A172 (cell line): Measurements from ENCODE around the gene PRDM15. TPM values are rescaled to one million over a fixed set of nuclear protein-coding genes. Genes with fewer than 3 reads are reported as not detected.

Source experiments
- DNase-seq: peaks from one replicate; pipeline ENCODE4 v3.0.0-alpha.2; 2015; ENCODE audit warnings: low spot score
- total RNA-seq: library from RNA; depleted of rRNA; stranded (reverse); fragments of >200 nt; shearing (Covaris generic); gene quantifications from 2 replicates; pipeline ENCODE4 v1.2.3, GENCODE V29; 2014

The PRDM15 gene
- total RNA-seq, 1 experiment from 2014 or later = 5.2 TPM

DNA sequence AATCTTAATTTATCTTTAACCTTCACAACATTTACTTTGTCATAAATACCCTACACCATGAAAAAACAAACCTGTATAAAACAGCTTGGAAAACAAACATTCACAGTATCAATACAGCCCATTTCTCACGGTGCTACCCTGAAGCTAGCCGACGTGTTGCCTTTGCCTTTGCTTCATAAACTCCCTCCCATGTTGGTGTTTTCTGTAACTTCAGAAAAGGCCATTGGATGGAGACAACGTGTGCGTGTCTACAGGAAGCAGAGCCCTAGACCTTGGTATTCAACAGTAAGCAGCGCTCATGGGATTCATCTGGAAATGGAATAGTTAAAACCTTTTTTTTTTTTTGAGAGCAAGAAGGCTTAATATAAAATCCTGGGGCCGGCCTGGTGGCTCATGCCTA is 7.2 kb upstream of the PRDM15 start:
- DNase-seq = no peak

DNA sequence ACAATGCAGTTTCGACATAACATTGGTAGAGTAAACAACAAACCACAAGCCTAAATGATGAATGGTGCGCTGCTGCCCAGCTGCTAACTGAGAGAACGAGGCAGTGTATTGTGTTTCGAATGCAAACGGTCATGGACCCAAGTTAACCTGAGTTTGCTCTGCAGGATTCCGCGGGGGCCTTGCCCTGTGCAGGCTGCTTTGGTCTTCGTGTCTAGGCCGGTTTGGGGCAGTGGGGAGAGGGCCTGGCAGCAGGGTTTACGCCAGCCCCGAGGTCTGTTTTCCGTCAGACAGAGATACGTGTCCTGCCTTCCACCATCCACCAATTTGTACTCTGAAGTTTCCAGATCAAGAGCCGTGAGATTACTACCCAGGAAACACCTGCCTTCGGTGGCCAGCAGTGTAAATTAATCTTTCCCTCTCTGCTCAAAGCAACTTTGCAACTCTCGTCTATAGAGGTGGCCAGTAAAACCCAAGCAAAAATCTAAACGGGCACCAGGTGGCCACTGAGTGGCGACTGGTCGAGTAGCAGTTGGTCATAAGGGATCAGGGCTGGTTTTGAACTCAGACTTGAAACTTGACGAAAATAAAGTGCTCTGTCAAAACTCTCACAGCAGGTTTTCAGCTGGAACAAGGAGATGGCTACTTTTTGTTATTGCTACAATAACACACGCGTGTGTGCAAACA is 6.3 kb upstream of the PRDM15 start:
- no peak for DNase-seq

DNA sequence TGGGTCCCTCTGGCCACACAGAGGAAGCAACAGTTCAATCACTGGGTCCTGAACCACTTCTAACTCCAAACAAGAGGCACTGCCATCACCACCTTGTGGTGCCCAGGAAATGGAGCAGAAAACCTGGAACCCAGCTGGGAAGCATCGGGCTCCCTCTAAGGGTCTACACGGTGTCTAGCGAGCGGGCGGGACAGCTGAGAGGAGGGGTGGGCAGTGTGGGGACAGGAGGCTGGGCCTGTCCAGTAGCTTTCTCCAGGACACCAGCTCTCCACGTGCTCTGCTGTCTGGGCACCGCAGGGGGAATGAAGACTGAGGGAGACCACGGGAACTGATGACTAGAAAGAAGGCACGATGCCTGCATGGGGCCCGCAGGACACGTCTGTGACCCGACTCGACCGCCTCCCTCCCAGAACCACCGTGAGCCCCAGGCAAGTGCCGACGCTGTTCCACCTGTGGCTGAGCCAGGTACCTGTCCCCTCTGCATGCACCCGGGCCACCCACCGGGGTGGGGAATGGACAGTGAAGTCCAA is 5.4 kb upstream of the PRDM15 start:
- DNase-seq = no peak

DNA sequence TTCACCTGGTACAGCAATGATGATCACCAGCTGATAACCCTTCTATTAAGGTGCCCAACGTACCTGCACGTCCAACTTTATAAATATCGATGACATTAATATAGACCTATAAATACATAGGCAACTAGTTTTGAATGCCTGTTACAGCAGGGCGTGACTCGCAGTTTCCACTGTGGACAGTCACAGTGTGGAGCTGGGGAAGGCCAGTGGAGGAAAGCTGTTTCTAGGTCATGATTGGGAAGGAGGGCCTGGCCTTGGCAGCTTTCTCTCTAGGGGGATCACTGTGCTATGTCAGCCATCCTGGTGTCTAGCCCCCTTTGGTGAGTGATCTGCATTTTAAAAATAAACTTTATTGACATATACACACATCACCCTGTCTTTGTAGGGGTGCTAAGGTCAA is 4.4 kb upstream of the PRDM15 start:
- DNase-seq = no peak

DNA sequence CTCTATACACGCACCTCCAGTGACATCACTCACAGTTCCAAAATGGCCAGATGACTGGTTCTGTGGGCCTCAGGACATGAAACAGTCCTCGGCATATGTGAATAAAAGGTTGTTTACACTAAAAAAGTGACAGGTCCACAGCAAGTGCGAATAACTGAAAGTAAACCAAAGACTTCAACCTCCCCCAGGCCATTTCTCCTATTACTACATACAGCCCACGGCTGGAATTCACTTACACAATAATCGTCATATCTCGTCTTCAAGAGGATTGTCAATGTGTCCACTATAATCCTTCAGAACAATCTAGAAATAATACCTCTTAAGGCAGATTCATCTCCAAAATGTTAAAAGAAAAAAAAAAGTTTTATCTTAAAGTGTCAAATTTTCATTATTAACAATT is 1.9 kb upstream of the PRDM15 start:
- DNase-seq = no peak

DNA sequence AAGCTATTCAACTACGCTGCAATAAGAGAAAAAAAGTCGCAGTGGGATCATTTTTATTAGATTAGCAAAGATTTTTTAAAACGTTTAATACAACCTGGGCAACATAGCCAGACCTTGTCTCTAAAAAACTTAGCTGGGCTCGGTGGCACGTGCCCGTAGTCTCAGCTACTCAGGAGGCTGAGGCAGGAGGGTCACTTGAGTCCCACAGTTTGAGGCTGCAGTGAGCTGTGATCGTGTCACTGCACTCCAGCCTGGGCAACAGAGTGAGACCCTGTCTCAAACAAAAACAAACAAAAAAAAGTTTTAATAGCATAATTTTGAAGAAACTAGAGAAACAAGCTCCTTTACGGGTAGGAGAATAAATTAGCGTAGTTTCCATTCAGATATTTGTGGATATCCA is 1.0 kb upstream of the PRDM15 start:
- no peak for DNase-seq

DNA sequence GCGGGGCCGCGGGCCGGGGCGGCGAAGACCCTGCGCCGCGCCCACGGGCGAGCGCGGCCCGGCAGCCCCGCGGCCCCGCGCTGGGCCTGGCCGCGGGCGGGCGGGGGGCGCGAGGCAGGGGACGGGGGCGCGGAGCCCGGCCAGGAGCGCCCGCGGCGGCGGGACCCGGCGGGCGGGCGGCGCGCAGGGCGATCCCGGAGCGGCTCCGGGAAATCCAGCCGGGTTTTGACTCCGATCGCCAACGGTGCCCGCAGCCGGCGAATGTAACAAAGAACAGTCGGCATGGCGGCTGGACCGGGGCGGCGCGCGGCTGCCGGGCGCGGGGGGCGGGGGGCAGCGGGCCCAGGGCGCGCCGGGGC is 334 bp downstream of the PRDM15 start:
- DNase-seq = peak; percentile 46

DNA sequence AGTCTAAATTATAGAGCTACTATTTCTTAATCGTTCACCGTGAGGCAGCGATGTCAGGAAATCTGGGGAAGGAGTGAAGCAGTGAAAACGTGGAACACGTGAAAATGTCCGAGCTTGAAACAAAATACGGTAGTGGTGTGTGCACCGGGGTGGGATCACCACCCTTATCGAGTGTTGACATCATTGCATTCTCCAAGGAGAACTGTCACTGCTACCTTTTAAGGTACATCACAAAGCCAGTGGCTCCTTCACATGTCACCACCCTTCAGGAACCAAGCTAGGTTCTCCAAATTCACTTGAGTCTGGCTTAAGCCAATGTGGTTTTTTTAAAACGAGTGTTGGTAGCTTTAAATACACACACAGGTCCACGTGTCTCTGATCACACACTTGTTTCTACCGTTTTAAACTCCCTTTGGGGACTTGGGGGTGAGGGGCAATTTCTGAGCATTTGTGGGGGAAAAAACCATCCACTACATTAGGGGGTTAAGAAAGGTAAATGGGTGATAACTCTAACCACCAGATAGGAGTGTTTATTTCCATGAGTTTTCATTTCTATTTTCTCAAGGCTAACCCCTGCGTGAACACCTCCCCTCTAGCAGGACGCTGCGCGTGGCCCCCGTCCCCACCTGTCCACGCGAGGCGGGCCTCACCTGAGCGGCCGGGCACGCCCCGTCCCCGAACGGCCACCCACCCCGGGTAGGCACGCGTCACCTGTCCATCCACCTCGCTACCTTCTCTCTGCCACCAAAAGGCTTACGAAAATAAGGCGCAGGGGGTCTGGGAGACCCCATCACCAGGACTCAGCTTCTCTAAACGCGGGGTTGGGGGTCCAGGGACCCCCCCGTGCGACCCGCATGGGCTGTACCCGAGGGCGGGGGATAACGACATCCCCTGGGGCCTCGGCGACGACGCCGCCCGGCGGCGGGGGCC is 978 bp downstream of the PRDM15 start:
- DNase-seq = no peak

DNA sequence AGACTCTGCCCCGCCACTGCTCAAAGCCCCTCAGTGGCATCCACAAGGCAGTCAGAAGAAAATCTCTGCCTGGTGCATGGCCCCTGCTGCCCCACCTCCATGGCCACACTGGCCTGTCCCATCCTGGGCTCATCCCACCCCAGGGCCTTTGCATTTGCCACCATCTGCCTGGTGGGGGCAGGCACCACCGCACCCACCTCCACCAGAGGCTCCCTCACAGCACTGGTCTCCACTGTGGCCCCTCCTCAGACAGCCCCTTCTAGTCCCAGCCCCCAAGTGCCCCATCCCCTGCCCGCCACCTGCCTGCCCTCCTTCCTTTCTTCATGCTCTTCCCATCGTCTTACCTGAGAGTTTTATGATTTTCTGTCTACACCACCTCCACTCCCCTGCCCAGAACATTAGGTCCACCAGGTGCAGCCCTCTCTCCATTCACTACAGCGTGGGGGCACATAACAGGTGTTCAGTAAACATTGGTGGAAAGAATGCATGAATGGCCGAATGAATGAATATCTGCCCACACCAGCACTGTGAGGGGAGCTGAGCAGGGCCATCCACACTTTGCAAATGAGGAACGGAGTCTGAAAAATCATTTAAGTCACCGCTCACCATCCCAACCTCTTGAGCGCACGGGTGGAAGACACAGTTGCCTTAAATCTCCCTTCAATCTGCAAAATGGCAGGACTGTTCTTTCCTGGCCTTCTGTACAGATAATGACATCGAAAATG is 2.1 kb downstream of the PRDM15 start:
- DNase-seq = no peak

DNA sequence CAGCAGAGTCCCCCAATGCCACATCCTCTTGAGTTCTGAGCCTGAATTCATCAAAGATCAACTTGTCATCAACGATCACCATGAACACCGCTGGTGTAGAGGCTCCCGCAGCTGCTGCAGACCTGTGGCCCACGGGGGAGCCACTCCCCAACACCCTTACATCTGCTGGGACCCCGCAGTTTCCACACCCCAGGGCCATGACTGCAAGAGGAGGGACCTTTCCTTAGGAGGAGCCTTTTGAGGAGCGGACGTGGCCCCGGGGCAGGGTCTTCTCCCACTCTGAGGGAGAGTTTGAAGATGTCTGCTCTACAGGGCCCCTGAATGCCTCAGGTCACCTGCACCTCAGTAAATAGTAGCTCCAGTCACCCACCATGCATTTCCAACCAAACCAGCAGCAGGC is 2.7 kb downstream of the PRDM15 start:
- DNase-seq = no peak

DNA sequence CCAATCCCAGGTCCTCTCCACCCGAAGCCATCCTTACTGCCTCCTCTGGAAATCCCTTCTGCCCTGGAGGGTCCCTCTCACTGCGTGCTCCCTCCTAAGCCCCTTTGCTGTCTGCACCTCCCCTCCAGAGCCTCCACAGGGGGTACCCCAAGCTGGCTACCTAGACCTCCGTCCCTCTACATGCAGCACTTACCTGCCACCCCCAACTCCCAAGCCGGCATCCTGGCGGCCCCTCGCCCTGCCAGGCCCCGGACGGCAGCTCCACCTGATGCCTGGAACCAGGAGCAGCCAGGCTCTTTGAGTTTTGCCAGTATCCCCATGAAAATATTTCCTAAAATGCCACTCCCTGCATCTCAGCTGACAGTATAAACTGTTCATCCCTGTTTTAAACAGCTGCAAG is 4.1 kb downstream of the PRDM15 start:
- no peak for DNase-seq

DNA sequence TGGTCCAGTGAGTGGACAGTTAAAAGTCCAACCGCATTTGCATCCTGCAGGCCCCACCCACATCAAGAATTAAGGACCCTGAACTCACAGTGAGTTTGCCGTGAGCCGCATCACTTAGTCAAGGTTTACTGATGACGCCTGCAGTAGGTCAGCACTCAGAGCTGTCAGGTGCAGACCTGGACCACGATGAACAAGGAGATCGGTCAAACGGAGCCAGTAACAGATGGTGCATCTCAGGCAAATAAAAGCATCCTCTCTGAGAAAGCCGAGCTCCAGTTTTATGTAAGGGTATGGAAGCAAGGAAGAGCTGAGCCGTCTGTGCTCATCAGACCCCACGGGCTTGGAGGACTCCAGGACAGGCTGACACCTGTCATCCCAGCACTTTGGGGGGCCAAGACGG is 4.5 kb downstream of the PRDM15 start:
- DNase-seq = no peak

DNA sequence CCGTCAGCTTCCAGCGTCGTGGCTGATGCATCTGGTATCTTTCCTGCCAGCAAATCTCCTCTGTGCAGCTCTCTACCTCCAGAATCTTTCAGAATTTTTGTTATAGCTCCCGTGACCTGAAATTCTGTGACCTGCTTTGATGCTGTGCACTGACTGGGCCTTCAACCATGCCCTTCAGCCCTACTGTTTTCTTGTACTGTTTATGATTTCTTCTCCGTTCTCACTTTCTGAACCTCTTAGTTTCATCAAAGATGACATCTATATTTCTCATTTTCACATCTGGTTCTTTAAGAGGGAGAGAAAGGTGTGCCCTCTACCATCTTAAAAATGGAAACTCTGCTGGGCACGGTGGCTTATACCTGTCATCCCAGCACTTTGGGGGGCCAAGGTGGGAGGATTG is 5.7 kb downstream of the PRDM15 start:
- no peak for DNase-seq

DNA sequence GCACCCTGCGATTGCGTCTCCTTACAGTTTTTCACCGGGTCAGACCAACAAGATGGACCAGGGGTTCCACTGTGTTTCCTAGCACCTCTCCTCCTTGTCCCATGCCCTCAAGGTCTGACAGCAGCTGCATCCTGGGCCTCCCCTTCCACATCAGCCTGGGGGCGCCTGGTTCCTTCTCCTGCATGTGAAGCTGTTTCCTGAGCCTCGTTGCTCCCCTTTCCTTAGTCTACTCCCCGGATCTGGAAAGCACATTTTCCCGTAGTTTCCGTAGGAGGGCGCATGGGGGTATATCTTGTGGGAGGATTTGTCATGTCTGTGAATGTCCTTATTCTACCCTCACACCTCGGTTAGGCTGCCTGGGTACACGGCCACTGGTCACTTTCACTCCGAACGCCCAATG is 6.1 kb downstream of the PRDM15 start:
- no peak for DNase-seq

DNA sequence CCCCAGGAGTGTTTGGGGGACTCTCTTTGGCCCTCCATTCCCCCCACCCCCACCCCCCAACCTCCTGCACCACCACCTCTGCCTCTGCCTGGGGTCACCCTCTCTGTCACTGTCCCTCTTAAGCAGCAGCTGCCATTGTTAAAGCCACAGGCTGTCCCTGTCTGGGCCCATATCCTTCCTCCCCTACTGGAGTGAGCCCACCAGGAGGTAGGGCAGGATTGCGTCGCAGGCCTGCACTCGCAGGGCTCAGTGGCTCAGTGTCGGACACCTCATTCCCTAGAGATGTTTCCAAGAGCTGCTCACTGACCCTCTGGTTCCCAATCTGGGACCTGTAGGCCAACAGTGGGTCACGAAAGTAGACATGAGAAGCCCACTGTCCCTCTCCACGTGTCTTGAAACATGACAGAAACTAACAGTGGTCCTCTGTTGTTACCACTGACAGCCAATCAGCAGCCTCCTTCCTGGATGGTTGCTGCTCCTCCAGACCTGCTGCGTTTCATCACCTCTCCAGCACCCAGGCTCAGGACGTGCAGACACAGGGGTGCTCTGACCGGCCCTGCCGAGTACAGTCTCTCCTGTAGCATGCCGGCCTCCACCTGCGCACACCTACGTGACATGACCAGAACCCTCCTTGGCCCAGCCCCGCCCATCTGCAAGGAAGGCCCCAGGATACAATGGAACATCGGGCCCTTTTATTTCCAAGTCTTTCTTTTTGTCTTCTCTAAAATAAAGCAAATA is 7.7 kb downstream of the PRDM15 start:
- DNase-seq = no peak

DNA sequence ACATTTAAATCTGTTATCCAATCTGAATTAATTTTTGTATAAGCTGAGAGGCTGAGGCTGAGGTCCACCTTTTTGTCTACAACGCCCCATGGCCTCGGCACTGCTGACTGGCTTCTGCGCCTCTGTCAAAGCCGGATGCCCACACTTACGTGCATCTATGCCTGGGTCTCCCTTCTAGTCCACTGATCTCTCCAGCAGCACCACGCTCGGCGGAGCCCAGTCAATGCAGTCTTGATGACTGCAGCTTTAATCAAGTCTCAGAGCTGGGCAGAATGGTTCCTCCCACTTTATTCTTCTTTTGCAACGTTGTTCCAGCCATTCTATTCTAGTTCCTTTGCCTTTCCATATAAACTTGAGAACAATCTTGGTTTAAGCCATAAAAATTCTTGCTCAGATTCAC is 9.4 kb downstream of the PRDM15 start:
- DNase-seq = no peak

DNA sequence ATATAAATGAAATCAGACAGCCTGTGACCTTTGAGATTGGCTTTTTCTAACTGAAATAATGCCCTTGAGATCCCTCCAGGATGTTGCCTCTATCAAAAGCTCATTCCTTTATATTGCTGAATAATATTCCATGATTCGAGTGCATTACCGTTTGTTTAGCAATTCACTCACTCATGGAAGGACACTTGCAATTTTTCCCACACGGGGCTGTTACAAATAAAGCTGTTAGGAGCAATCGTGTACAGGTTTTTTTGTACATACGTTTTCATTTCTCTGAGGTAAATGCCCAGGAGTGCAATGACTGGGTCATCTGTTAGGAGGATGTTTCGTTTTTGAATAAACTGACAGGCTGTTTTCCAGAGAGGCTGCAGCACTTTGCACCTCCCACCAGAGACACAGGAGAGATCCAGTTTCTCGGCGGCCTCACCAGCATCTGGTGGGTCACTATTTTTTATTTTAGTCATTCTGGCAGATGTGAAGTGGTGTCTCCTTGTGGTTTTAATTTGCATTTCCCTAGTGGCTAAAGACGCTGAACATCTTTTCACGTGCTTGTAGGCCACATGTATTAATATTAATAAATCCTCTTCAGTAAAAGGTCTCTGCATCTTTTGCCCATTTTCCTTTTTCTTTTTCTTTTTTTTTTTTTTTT is 11.0 kb downstream of the PRDM15 start:
- no peak for DNase-seq

DNA sequence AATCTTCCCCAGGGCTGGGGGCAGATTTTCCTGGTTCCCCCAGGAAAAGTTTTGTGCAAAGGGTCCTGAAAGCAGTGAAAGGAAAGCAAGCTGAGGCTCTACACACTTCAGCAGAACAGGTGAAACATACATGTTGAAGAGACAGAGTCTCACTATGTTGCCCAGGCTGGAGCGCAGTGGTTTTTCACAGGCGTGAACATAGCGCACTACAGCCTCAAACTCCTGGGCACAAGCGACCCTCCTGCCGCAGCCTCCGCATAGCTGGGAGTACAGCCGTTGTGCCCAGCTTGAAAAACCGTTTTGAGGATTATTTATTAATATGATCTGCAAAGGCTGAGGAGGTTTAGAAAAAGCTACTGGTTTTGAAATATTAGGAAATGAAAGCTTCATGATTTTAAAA is 11.8 kb downstream of the PRDM15 start:
- DNase-seq = no peak

DNA sequence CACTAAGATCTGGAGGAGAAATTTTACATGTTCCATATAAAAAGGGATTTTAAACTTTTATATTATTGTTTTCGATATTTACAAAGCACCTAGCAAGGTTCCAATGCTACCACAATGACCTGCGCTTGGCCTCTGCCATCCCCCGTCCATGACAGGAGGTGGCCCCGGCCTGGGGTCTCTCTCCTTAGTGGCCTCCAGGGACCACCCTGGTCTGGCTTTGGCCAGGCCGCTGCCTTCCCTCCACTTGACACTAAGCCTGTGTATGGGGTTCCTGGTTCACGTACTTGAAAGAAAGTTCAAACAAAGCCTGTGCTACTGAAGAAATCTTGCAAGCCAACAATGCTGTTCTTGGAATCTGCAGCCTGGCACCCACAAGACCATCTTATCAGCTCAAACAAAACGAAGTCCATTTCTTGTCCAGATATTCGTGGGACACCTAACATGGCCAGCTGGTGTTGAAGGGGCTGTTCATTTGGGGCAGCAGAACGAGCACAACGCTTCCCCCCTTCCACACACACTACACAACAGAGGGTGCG is 12.8 kb downstream of the PRDM15 start:
- no peak for DNase-seq

DNA sequence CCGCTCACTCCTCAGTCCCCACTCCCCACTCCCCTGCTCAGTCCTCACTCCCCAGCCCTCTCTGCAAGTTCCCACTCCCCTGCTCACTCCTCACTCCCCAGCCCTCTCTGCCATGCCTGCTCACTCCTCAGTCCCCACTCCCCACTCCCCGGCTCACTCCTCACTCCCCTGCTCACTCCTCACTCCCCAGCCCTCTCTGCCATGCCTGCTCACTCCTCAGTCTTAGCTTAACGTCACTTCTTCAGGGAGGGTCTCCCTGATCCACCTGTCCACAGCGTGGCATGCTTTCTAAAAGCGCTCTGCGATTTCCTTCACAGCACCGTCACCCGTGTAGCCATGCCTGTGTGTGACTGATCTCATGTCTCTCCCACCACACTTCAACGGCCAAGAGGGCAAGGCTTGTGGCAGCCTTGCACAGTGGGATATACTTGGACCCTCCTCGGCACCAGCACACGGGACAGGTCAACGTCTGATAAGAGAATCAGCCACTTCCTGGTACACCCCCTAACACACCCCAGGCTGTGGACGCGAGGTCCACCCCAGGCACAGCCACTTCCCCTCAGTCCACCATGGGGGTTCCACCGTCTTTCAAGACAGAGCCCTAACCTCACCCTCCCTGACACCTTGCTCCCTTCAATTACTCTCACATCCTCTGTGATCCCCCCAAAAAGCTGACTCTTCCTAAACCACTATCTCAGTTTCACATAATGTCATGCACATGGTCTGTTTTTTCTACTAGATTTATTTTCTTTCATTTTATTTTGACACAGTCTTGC is 14.0 kb downstream of the PRDM15 start:
- no peak for DNase-seq
